ENCODE measurements around the gene EXOSC2. TPM values are rescaled to one million over a fixed set of nuclear protein-coding genes. Genes with fewer than 3 reads are reported as not detected.
A peak's percentile ranks its signal among the peaks of the same experiment; 100 is the strongest.

Gene EXOSC2
- polyA plus RNA-seq, 1 donor, result 30.2 TPM

DNA sequence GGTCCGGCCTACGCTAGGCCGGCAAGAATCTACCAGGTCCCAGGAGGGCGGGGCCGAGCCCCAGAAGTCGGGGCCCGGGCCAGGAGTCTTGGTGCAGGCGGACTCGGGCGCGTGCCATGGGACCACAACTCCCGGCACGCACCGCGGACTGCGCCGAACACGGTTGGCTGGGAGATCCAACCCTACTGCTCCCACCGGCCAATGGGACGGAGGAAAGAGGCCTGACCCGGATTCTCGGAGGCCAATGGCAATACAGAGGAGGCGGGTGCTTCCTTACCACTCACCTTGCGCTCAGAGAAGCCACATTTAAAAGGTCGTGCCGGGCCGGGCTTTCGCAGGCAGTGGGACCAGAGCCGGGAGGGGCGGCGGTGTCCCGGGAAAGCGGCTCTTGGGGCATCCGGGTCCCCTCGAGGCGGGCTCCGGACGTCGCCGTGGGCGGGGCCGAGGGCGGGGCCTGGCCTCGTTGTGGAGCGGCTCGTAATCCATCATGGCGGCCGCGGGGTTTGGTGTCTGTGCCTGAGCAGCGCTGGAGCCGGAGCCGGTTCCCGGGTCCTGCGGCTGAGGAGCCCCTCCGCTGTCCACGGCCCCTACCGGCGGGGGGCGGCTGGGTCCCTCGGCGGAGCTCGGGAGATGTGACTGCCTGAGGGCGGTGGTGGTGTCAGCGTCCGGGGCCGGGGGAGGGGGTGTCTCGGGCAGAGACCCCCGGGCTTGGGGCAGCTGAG, 19.1 kb downstream of the EXOSC2 start:
- H3K36me3 ChIP-seq (ENCODE audit: control insufficient read depth, insufficient read depth, low read length), result no peaks in the 10 kb centered on the region

GRCh38 chr9:130713286-130713960, 19.8 kb downstream of the EXOSC2 start:
- H3K4me3 ChIP-seq (ENCODE audit: low read length), result peak overlapping the region; percentile 99
- H3K9me3 ChIP-seq (ENCODE audit: control insufficient read depth, low read depth, low read length), result no peaks in the 10 kb centered on the region
- H3K36me3 ChIP-seq (ENCODE audit: control insufficient read depth, insufficient read depth, low read length), result no peaks in the 10 kb centered on the region
- WGBS (ENCODE audit: insufficient coverage, low lambda C conversion rate), result no CpG with 5 or more reads among the region's 37 CpGs
- peak in 1 of 2 donors; percentile 42 for DNase-seq
- peaks cover 4% of the 10 kb centered on the region for H3K4me1 ChIP-seq (ENCODE audit: control insufficient read depth, insufficient read depth, low read length)
- H3K27me3 ChIP-seq (ENCODE audit: control insufficient read depth, insufficient read depth, low read length), result no peaks in the 10 kb centered on the region
- peak overlapping the region; percentile 99 for H3K27ac ChIP-seq (ENCODE audit: low read length)

More for the DNA sequence above, 19.1 kb downstream of the EXOSC2 start:
- WGBS (ENCODE audit: insufficient coverage, low lambda C conversion rate), result no CpG with 5 or more reads among the region's 68 CpGs
- Histone ChIP-seq H3K4me1 (ENCODE audit: control insufficient read depth, insufficient read depth, low read length) (peaks cover 4% of the 10 kb centered on the region), H3K4me3 (ENCODE audit: low read length) (peak overlapping the region; percentile 99), H3K9me3 (ENCODE audit: control insufficient read depth, low read depth, low read length) (no peaks in the 10 kb centered on the region), H3K27me3 (ENCODE audit: control insufficient read depth, insufficient read depth, low read length) (no peaks in the 10 kb centered on the region), H3K27ac (ENCODE audit: low read length) (peak overlapping the region; percentile 99)
- DNase-seq, result peak; percentile 98 to 99

DNA sequence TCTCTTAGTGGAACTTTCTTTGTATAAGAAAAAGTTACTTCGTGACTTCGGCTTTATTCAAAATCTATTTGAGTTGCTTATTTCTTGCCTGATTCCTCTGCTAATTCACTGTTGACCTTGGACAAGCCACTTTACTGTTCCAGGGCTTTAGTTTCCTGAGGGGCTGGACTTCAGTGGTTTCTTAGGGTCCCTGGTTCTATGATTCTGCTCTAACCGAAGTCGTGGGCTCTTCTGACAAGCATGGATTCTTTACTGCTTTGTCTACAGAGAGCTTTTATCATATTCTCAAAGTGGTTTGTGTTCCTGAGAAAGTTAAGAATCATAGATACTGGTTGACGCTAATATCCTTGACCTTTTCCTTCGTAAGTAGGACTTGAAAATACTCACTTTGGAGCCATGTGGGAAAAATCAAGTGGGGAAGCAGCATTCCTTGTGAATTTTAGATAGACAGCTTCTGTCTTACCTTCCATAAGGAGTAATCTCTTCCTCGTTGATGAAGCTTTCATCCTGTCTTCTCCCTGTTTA, 21.1 kb downstream of the EXOSC2 start:
- H3K27ac ChIP-seq (ENCODE audit: low read length), result peak overlapping the region; percentile 11
- WGBS (ENCODE audit: insufficient coverage, low lambda C conversion rate), result no CpG with 5 or more reads among the region's 7 CpGs
- peak in 1 of 2 donors; percentile 14 for DNase-seq
- no peaks in the 10 kb centered on the region for H3K36me3 ChIP-seq (ENCODE audit: control insufficient read depth, insufficient read depth, low read length)
- peak overlapping the region; percentile 99 for H3K4me3 ChIP-seq (ENCODE audit: low read length)
- H3K9me3 ChIP-seq (ENCODE audit: control insufficient read depth, low read depth, low read length), result no peaks in the 10 kb centered on the region
- no peaks in the 10 kb centered on the region for H3K27me3 ChIP-seq (ENCODE audit: control insufficient read depth, insufficient read depth, low read length)
- peaks cover 4% of the 10 kb centered on the region for H3K4me1 ChIP-seq (ENCODE audit: control insufficient read depth, insufficient read depth, low read length)

DNA sequence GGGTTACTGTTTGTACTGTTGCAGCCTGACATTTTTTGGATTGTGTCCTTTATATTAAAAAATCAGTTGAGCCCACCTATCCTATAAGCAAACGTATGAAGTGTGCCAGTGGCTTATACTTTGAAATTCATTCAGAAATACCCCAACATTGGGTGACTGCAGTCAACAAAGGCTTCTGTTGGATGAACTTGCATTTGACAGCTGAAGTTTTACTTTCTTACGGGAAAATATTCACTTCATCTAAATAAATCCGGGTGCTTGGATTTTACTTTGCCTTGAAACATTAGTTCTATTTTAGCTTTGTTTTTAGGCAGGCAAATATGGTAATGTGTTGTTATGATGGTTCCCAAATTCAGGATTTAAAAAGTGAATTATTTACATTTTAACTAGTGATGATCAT, 21.7 kb downstream of the EXOSC2 start:
- no peak for DNase-seq
- no peaks in the 10 kb centered on the region for H3K27me3 ChIP-seq (ENCODE audit: control insufficient read depth, insufficient read depth, low read length)
- no peaks in the 10 kb centered on the region for H3K9me3 ChIP-seq (ENCODE audit: control insufficient read depth, low read depth, low read length)
- WGBS (ENCODE audit: insufficient coverage, low lambda C conversion rate), result no CpG with 5 or more reads among the region's 3 CpGs
- H3K36me3 ChIP-seq (ENCODE audit: control insufficient read depth, insufficient read depth, low read length), result peaks cover 2% of the 10 kb centered on the region
- peak overlapping the region; percentile 99 for H3K4me3 ChIP-seq (ENCODE audit: low read length)
- no peak overlapping the region for H3K27ac ChIP-seq (ENCODE audit: low read length)
- H3K4me1 ChIP-seq (ENCODE audit: control insufficient read depth, insufficient read depth, low read length), result peaks cover 4% of the 10 kb centered on the region

DNA sequence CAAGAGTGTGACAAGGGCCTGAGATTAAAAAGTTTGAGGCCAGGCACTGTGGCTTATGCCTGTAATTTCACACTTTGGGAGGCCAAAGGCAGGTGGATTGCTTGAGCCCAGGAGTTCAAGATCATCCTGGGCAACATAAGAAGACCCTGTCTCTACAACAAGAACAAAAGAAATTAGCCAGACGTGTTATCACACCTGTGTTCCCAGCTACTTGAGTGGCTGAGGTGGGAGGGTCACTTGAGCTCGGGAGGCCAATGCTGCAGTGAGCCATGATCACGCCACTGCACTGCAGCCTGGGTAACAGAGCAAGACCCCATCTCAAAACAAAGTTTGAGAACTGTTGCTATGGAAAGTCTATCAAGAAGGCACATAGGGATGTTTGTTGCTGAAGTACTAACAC, 25.0 kb downstream of the EXOSC2 start:
- peaks cover 2% of the 10 kb centered on the region for H3K36me3 ChIP-seq (ENCODE audit: control insufficient read depth, insufficient read depth, low read length)
- WGBS (ENCODE audit: insufficient coverage, low lambda C conversion rate), result no CpG with 5 or more reads among the region's 3 CpGs
- no peaks in the 10 kb centered on the region for H3K27me3 ChIP-seq (ENCODE audit: control insufficient read depth, insufficient read depth, low read length)
- H3K4me1 ChIP-seq (ENCODE audit: control insufficient read depth, insufficient read depth, low read length), result peaks cover 4% of the 10 kb centered on the region
- H3K4me3 ChIP-seq (ENCODE audit: low read length), result no peak overlapping the region
- H3K9me3 ChIP-seq (ENCODE audit: control insufficient read depth, low read depth, low read length), result no peaks in the 10 kb centered on the region
- no peak overlapping the region for H3K27ac ChIP-seq (ENCODE audit: low read length)
- no peak for DNase-seq

DNA sequence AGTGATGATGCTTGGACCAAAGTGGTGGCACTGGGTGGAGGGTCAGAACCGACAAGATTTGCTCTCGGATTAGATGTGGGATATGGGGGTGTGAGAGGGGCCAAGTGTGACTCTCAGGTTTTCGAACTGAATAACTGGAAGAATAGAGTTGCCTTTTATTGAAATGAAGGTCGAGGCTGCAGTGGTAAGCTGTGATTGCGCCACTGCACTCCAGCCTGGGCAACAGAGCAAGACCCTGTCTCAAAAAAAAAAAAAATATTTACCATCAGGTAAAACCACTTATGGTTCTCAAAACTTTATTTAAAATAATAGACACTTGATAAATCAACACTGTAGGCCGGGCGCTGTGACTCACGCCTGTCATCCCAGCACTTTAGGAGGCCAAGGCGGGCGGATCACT, 27.2 kb downstream of the EXOSC2 start:
- WGBS (ENCODE audit: insufficient coverage, low lambda C conversion rate), result 90% methylated on average over 2 of the region's 10 CpGs
- H3K4me1 ChIP-seq (ENCODE audit: control insufficient read depth, insufficient read depth, low read length), result peaks cover 4% of the 10 kb centered on the region
- H3K27ac ChIP-seq (ENCODE audit: low read length), result no peak overlapping the region
- peaks cover 2% of the 10 kb centered on the region for H3K36me3 ChIP-seq (ENCODE audit: control insufficient read depth, insufficient read depth, low read length)
- no peaks in the 10 kb centered on the region for H3K27me3 ChIP-seq (ENCODE audit: control insufficient read depth, insufficient read depth, low read length)
- no peak for DNase-seq
- H3K9me3 ChIP-seq (ENCODE audit: control insufficient read depth, low read depth, low read length), result no peaks in the 10 kb centered on the region
- no peak overlapping the region for H3K4me3 ChIP-seq (ENCODE audit: low read length)

- Histone ChIP-seq H3K27me3 (ENCODE audit: control insufficient read depth, insufficient read depth, low read length) (no peaks in the 10 kb centered on the region), H3K27ac (ENCODE audit: low read length) (no peak overlapping the region), H3K4me3 (ENCODE audit: low read length) (no peak overlapping the region), H3K36me3 (ENCODE audit: control insufficient read depth, insufficient read depth, low read length) (no peaks in the 10 kb centered on the region), H3K4me1 (ENCODE audit: control insufficient read depth, insufficient read depth, low read length) (no peaks in the 10 kb centered on the region), H3K9me3 (ENCODE audit: control insufficient read depth, low read depth, low read length) (no peaks in the 10 kb centered on the region)
- DNase-seq, result no peak
- no CpG with 5 or more reads among the region's 3 CpGs for WGBS (ENCODE audit: insufficient coverage, low lambda C conversion rate)
These were observed 35.1 kb downstream of the EXOSC2 start for GRCh38 chr9:130728721-130729120.

- no CpG with 5 or more reads among the region's 2 CpGs for WGBS (ENCODE audit: insufficient coverage, low lambda C conversion rate)
- no peaks in the 10 kb centered on the region for H3K9me3 ChIP-seq (ENCODE audit: control insufficient read depth, low read depth, low read length)
- H3K4me1 ChIP-seq (ENCODE audit: control insufficient read depth, insufficient read depth, low read length), result no peaks in the 10 kb centered on the region
- no peak for DNase-seq
- no peak overlapping the region for H3K27ac ChIP-seq (ENCODE audit: low read length)
- H3K4me3 ChIP-seq (ENCODE audit: low read length), result no peak overlapping the region
- H3K36me3 ChIP-seq (ENCODE audit: control insufficient read depth, insufficient read depth, low read length), result no peaks in the 10 kb centered on the region
- H3K27me3 ChIP-seq (ENCODE audit: control insufficient read depth, insufficient read depth, low read length), result no peaks in the 10 kb centered on the region
These were observed 35.6 kb downstream of the EXOSC2 start for GRCh38 chr9:130729145-130729544.

- Histone ChIP-seq H3K27ac (ENCODE audit: low read length) (peak overlapping the region; percentile 53), H3K27me3 (ENCODE audit: control insufficient read depth, insufficient read depth, low read length) (no peaks in the 10 kb centered on the region), H3K4me1 (ENCODE audit: control insufficient read depth, insufficient read depth, low read length) (no peaks in the 10 kb centered on the region), H3K36me3 (ENCODE audit: control insufficient read depth, insufficient read depth, low read length) (no peaks in the 10 kb centered on the region), H3K9me3 (ENCODE audit: control insufficient read depth, low read depth, low read length) (no peaks in the 10 kb centered on the region), H3K4me3 (ENCODE audit: low read length) (no peak overlapping the region)
- peak; percentile 35 to 67 for DNase-seq
- WGBS (ENCODE audit: insufficient coverage, low lambda C conversion rate), result 17% methylated on average over 1 of the region's 2 CpGs
These were observed 37.8 kb downstream of the EXOSC2 start for GRCh38 chr9:130731355-130731754.

GRCh38 chr9:130732136-130732535, 38.6 kb downstream of the EXOSC2 start:
- peak overlapping the region; percentile 12 for H3K27ac ChIP-seq (ENCODE audit: low read length)
- H3K36me3 ChIP-seq (ENCODE audit: control insufficient read depth, insufficient read depth, low read length), result no peaks in the 10 kb centered on the region
- no peak overlapping the region for H3K4me3 ChIP-seq (ENCODE audit: low read length)
- no peaks in the 10 kb centered on the region for H3K27me3 ChIP-seq (ENCODE audit: control insufficient read depth, insufficient read depth, low read length)
- WGBS (ENCODE audit: insufficient coverage, low lambda C conversion rate), result no CpG with 5 or more reads among the region's 2 CpGs
- H3K9me3 ChIP-seq (ENCODE audit: control insufficient read depth, low read depth, low read length), result no peaks in the 10 kb centered on the region
- H3K4me1 ChIP-seq (ENCODE audit: control insufficient read depth, insufficient read depth, low read length), result no peaks in the 10 kb centered on the region
- DNase-seq, result peak in 1 of 2 donors; percentile 25
